ENCODE results near the gene BCOR. TPM values are rescaled to one million over a fixed set of nuclear protein-coding genes. Genes with fewer than 3 reads are reported as not detected.

BCOR gene
- total and polyA plus RNA-seq, 9 of the 15 experiments (the other 6 are each of a cell fraction or from before 2014, with no cell fraction given) = 27.5 to 113 (median 37.6) TPM

DNA sequence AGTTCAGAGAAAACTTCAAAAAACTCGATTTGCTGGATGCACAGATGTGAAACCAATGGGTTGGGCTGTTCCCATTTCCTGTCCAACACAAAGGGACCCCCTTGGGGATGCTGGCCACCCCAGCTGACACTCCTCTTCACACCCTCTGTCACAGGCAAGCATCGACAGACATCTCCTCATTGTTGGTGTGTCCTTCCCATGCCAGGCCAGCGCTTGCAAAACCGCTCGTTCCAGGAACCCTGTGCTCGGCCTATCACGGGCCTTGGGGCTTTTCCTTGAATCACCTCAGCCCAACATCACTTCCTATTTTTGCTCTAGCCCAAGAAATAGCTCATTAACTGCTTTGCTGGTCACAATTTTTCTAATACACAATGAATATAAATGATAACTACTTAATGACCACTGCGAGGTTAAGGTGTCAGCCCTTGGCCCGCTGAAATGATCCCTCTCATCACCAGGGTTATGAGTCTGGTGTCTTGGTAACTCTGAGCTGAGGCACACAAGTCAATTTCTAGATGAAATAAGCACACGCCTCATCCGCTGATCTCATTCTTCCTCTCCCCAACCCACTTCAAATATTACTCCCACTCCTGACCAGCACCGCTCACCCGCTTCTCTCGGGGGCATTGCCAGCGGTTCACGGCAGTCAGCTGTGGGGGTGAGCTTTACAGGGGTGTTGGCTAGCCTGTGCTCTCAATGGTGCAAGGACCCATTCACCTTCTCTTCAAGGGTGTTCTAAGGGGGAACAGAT lies 32.3 kb downstream of the BCOR start:
- Histone ChIP-seq H2AFZ (ENCODE audit: low read depth, low read length) (no peak overlapping the region), H3K4me1 (replicated peaks in 1 of 2; ENCODE audit: control insufficient read depth in 2 of 2, insufficient read depth in 2 of 2, low read length in 2 of 2) (peaks cover 11 to 16% of the 10 kb centered on the region in 2 experiments; a peak in 4 of 5 replicates), H3K9ac (ENCODE audit: insufficient read depth in 1 of 2, low read depth in 2 of 2, low read length in 2 of 2) (no peak overlapping the region), H4K20me1 (replicated peaks; ENCODE audit: control insufficient read depth, insufficient read depth, low read length) (peaks cover 60% of the 10 kb centered on the region), H3K4me3 (no peak overlapping the region), H3K9me3 (replicated peaks; ENCODE audit: control insufficient read depth, insufficient read depth, low read depth, low read length) (no peaks in the 10 kb centered on the region), H3K27me3 (ENCODE audit: control insufficient read depth in 2 of 2, insufficient read depth in 2 of 2, low read length in 2 of 2) (no peaks in the 10 kb centered on the region), H3K27ac (ENCODE audit: extremely low read depth, low read depth, low read length) (no peak overlapping the region), H3K4me2 (ENCODE audit: insufficient read depth, low read length) (no peak overlapping the region), H3K36me3 (ENCODE audit: control insufficient read depth, insufficient read depth, low read length) (peaks cover 100% of the 10 kb centered on the region), H3K9me1 (ENCODE audit: control insufficient read depth, insufficient read depth, low read length) (peaks cover 13% of the 10 kb centered on the region), H3K79me2 (ENCODE audit: control insufficient read depth, insufficient read depth, low read length) (peaks cover 84% of the 10 kb centered on the region)
- FAIRE-seq = no peak
- in situ Hi-C loops (cut with MboI) (no loop called here), intact Hi-C loops (cut with micrococcal nuclease) (no loop called here)
- BruUV-seq (replicated peaks) = no TSS peak
- WGBS (ENCODE audit: insufficient coverage, low coverage, missing lambda C conversion rate) = 87% methylated on average over 12 of the region's 16 CpGs
- TF ChIP-seq ZBTB1 (CRISPR knock-in tag; IDR thresholded peaks at IDR 0.05; ENCODE audit: borderline replicate concordance, low read depth) (no peak), POLR2G (IDR thresholded peaks at IDR 0.05; ENCODE audit: low read depth, low read length) (peak; percentile 38; the same call in 1 of the 2 replicates), POLR2AphosphoS5 (IDR thresholded peaks at IDR 0.05; ENCODE audit: control insufficient read depth, insufficient read depth, low read depth, low read length) (0 out of 2 replicates have a peak, but pooled peaks have one; percentile 24)
- ATAC-seq = no peak
- no peak for DNase-seq (ENCODE audit: extremely low read depth in 1 of 4, low spot score in 3 of 4)
- CTCF ChIA-PET (ENCODE audit: low intra/inter-chr PET ratio) = no interaction called here
- POLR2A ChIA-PET = interaction anchor here (0.6 to 1.1 kb wide), 4 partner anchors 12 to 458 kb away, joined by 3 to 4 read pairs (median 3); no protein-coding TSS in a partner anchor

GRCh38 chrX:40064055-40064597 lies 33.6 kb downstream of the BCOR start:
- H3K4me1 ChIP-seq (replicated peaks in 1 of 2; ENCODE audit: control insufficient read depth in 2 of 2, insufficient read depth in 2 of 2, low read length in 2 of 2) = peaks cover 11 to 16% of the 10 kb centered on the region in 2 experiments; a peak in 4 of 5 replicates
- 80% methylated on average over 5 of the region's 25 CpGs for WGBS (ENCODE audit: insufficient coverage, low coverage, missing lambda C conversion rate)
- peaks cover 3% of the 10 kb centered on the region for H3K9me1 ChIP-seq (ENCODE audit: control insufficient read depth, insufficient read depth, low read length)
- peaks cover 73% of the 10 kb centered on the region for H3K79me2 ChIP-seq (ENCODE audit: control insufficient read depth, insufficient read depth, low read length)
- DNase-seq (ENCODE audit: extremely low read depth in 1 of 4, low spot score in 3 of 4) (peak in 2 of 4 experiments; percentile 40 to 44), FAIRE-seq (no peak), ATAC-seq (no peak)
- intact Hi-C loops (cut with micrococcal nuclease) = no loop called here
- no TSS peak for BruUV-seq (replicated peaks)
- H2AFZ ChIP-seq (ENCODE audit: low read depth, low read length) = no peak overlapping the region
- H4K20me1 ChIP-seq (replicated peaks; ENCODE audit: control insufficient read depth, insufficient read depth, low read length) = peaks cover 47% of the 10 kb centered on the region
- no peak overlapping the region for H3K4me2 ChIP-seq (ENCODE audit: insufficient read depth, low read length)
- no peak overlapping the region for H3K9ac ChIP-seq (ENCODE audit: insufficient read depth in 1 of 2, low read depth in 2 of 2, low read length in 2 of 2)
- CTCF ChIA-PET (ENCODE audit: low intra/inter-chr PET ratio) = no interaction called here
- in situ Hi-C loops (cut with MboI) = no loop called here
- POLR2A ChIA-PET = no interaction called here
- no peaks in the 10 kb centered on the region for H3K27me3 ChIP-seq (ENCODE audit: control insufficient read depth in 2 of 2, insufficient read depth in 2 of 2, low read length in 2 of 2)
- no peak overlapping the region for H3K27ac ChIP-seq (ENCODE audit: extremely low read depth, low read depth, low read length)
- no peaks in the 10 kb centered on the region for H3K9me3 ChIP-seq (replicated peaks; ENCODE audit: control insufficient read depth, insufficient read depth, low read depth, low read length)
- peaks cover 100% of the 10 kb centered on the region for H3K36me3 ChIP-seq (ENCODE audit: control insufficient read depth, insufficient read depth, low read length)
- no peak overlapping the region for H3K4me3 ChIP-seq
- 0 out of 2 replicates have a peak, but pooled peaks have one; percentile 8 for TF ChIP-seq POLR2AphosphoS5 (IDR thresholded peaks at IDR 0.05; ENCODE audit: control insufficient read depth, insufficient read depth, low read depth, low read length)
- TF ChIP-seq RUNX1 (IDR thresholded peaks at IDR 0.05; ENCODE audit: low read depth) = no peak
- TF ChIP-seq CBX5 (IDR thresholded peaks at IDR 0.05; ENCODE audit: borderline replicate concordance, low read depth) = no peak
- TF ChIP-seq, protein P1, sequence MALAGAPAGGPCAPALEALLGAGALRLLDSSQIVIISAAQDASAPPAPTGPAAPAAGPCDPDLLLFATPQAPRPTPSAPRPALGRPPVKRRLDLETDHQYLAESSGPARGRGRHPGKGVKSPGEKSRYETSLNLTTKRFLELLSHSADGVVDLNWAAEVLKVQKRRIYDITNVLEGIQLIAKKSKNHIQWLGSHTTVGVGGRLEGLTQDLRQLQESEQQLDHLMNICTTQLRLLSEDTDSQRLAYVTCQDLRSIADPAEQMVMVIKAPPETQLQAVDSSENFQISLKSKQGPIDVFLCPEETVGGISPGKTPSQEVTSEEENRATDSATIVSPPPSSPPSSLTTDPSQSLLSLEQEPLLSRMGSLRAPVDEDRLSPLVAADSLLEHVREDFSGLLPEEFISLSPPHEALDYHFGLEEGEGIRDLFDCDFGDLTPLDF (CRISPR knock-in tag; IDR thresholded peaks at IDR 0.05) = no peak
- TF ChIP-seq NCOA2 (IDR thresholded peaks at IDR 0.05; ENCODE audit: partially characterized antibody in 2 of 2) = no peak
- peak; percentile 86 for TF ChIP-seq RBM22 (IDR thresholded peaks at IDR 0.05; ENCODE audit: low read depth, low read length, poor library complexity, severe bottlenecking)
- TF ChIP-seq POLR2G (IDR thresholded peaks at IDR 0.05; ENCODE audit: low read depth, low read length) = peak; percentile 59
- no peak for TF ChIP-seq MYBL2 (IDR thresholded peaks at IDR 0.05; ENCODE audit: low read depth)
- TF ChIP-seq MYBL2 (CRISPR knock-in tag; IDR thresholded peaks at IDR 0.05; ENCODE audit: borderline replicate concordance) = no peak
- TF ChIP-seq SRSF3 (IDR thresholded peaks at IDR 0.05; ENCODE audit: insufficient read depth, low read length) = no peak
